Panc1 (cell line): ENCODE results near the gene MFGE8. TPM values are rescaled to one million over a fixed set of nuclear protein-coding genes. Genes with fewer than 3 reads are reported as not detected.

Experiments
- ATAC-seq: fragments of 200-7000 bp; cut with Tn5 transposase; 2 replicates; pipeline ENCODE4 v1.9.1; 2020; ENCODE audit warnings: mild to moderate bottlenecking, moderate library complexity
- BruUV-seq: library from RNA; stranded (reverse); fragments of 400-500 nt; replicated peaks from 2 replicates; lab custom pipeline; 2021; lab: Mats Ljungman, UMichigan
- CTCF ChIA-PET: fragments of 300-600 bp; sonication (Branson Sonifier 250); formaldehyde crosslinking; loops from one replicate; lab custom pipeline; 2022; ENCODE audit warnings: antibody characterized with exemption; lab: Charles Lee
- POLR2A ChIA-PET: fragments of 300-600 bp; sonication (Branson Sonifier 250); formaldehyde crosslinking; loops from one replicate; lab custom pipeline; 2022; ENCODE audit warnings: antibody characterized with exemption; lab: Charles Lee
- DNase-seq: peaks from one replicate; pipeline ENCODE4 v3.0.0-alpha.2; 2010; ENCODE audit warnings: low read depth, low spot score
- H3K27ac ChIP-seq: 2 replicates; pipeline ENCODE4 v1.5.1; 2011; ENCODE audit warnings: mild to moderate bottlenecking, low read length, inconsistent platforms
- H3K27me3 ChIP-seq: fragments of 200-500 bp; sonication (Bioruptor generic); 2 replicates; pipeline ENCODE4 v1.6.0; 2014; ENCODE audit warnings: low read length, inconsistent platforms; ENCODE audit not compliant: control insufficient read depth, insufficient read depth
- H3K36me3 ChIP-seq: fragments of 200-500 bp; sonication (Bioruptor generic); 2 replicates; pipeline ENCODE4 v1.5.1; 2014; ENCODE audit warnings: inconsistent platforms, mild to moderate bottlenecking, low read length, moderate library complexity; ENCODE audit not compliant: control insufficient read depth, insufficient read depth
- H3K4me1 ChIP-seq: 2 replicates; pipeline ENCODE4 v1.5.1; 2011; ENCODE audit warnings: inconsistent platforms, mild to moderate bottlenecking, low read length, moderate library complexity; ENCODE audit not compliant: control insufficient read depth, insufficient read depth
- H3K4me3 ChIP-seq, 2 experiments: 2 replicates each; pipeline ENCODE4 v1.5.1; 2011 to 2012; ENCODE audit warnings: low read depth in 2 of 2, low read length in 2 of 2, mild to moderate bottlenecking in 2 of 2, inconsistent platforms in 1 of 2, moderate library complexity in 1 of 2
- H3K9me3 ChIP-seq: fragments of 200-500 bp; sonication (Bioruptor generic); 2 replicates; pipeline ENCODE4 v1.5.1; 2014; ENCODE audit warnings: low read depth, mild to moderate bottlenecking, inconsistent platforms, low read length, moderate library complexity; ENCODE audit not compliant: control insufficient read depth, insufficient read depth
- CTCF ChIP-seq: fragments of 450-650 bp; IDR thresholded peaks from 2 replicates; pipeline ENCODE4 v1.5.1; 2017; ENCODE audit warnings: mild to moderate bottlenecking
- POLR2AphosphoS5 ChIP-seq: IDR thresholded peaks from 2 replicates; pipeline ENCODE4 v1.6.1; 2012; ENCODE audit warnings: mild to moderate bottlenecking, low read depth, low read length, moderate library complexity
- SIN3A ChIP-seq: IDR thresholded peaks from 2 replicates; pipeline ENCODE4 v1.6.1; 2012; ENCODE audit warnings: low read depth, mild to moderate bottlenecking, low read length, moderate library complexity, borderline replicate concordance; ENCODE audit not compliant: insufficient read depth
- TCF7L2 ChIP-seq: IDR thresholded peaks from 2 replicates; pipeline ENCODE4 v1.6.1; 2011; ENCODE audit warnings: mild to moderate bottlenecking, low read depth, low read length, inconsistent platforms
- in situ Hi-C: cut with HindIII; loops from 2 replicates; pipeline ENCODE4 v1.10.0; 2016; ENCODE audit warnings: low sequenced_read_pairs, low pct_unique_long_range_greater_than_20kb
- intact Hi-C: fragments of 100-400 bp; cut with micrococcal nuclease; formaldehyde crosslinking; loops from one replicate; pipeline ENCODE4 v1.10.0; 2022; ENCODE audit not compliant: unreplicated experiment
- total RNA-seq: library from RNA; stranded (reverse); gene quantifications from one replicate; pipeline ENCODE4 v1.2.1, GENCODE V29; 2021; ENCODE audit not compliant: unreplicated experiment
- TF ChIP-seq, protein P1 (sequence below), 2 experiments: IDR thresholded peaks; 2 replicates each; pipeline ENCODE4 v1.6.1; 2011 to 2012; ENCODE audit warnings: low read depth in 2 of 2, control low read depth in 1 of 2, low read length in 1 of 2, mild to moderate bottlenecking in 1 of 2, moderate library complexity in 1 of 2; ENCODE audit not compliant: insufficient read depth in 1 of 2

MFGE8 gene
- total RNA-seq, 1 experiment from 2014 or later, result 1,799 TPM

GRCh38 chr15:88901508-88902220 lies 11.5 kb downstream of the MFGE8 start:
- ATAC-seq (no peak), DNase-seq (no peak)
- TF ChIP-seq SIN3A (no peak), CTCF (no peak), TCF7L2 (no peak), POLR2AphosphoS5 (no peak)
- TF ChIP-seq, protein P1, sequence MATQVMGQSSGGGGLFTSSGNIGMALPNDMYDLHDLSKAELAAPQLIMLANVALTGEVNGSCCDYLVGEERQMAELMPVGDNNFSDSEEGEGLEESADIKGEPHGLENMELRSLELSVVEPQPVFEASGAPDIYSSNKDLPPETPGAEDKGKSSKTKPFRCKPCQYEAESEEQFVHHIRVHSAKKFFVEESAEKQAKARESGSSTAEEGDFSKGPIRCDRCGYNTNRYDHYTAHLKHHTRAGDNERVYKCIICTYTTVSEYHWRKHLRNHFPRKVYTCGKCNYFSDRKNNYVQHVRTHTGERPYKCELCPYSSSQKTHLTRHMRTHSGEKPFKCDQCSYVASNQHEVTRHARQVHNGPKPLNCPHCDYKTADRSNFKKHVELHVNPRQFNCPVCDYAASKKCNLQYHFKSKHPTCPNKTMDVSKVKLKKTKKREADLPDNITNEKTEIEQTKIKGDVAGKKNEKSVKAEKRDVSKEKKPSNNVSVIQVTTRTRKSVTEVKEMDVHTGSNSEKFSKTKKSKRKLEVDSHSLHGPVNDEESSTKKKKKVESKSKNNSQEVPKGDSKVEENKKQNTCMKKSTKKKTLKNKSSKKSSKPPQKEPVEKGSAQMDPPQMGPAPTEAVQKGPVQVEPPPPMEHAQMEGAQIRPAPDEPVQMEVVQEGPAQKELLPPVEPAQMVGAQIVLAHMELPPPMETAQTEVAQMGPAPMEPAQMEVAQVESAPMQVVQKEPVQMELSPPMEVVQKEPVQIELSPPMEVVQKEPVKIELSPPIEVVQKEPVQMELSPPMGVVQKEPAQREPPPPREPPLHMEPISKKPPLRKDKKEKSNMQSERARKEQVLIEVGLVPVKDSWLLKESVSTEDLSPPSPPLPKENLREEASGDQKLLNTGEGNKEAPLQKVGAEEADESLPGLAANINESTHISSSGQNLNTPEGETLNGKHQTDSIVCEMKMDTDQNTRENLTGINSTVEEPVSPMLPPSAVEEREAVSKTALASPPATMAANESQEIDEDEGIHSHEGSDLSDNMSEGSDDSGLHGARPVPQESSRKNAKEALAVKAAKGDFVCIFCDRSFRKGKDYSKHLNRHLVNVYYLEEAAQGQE (IDR thresholded peaks at IDR 0.05; ENCODE audit: insufficient read depth in 1 of 2, low read depth in 2 of 2, low read length in 1 of 2), result no peak
- POLR2A ChIA-PET, result interaction anchor here (0.5 kb wide), 1 partner anchor 237 kb away, joined by 4 read pairs; no protein-coding TSS in a partner anchor
- H3K4me1 ChIP-seq, result peaks cover 92% of the 10 kb centered on the region
- H3K4me3 ChIP-seq, result no peak overlapping the region
- intact Hi-C loops, result no loop called here
- H3K9me3 ChIP-seq, result no peaks in the 10 kb centered on the region
- BruUV-seq, result no TSS peak
- H3K27me3 ChIP-seq, result no peaks in the 10 kb centered on the region
- peak overlapping the region; percentile 97 for H3K27ac ChIP-seq
- H3K36me3 ChIP-seq, result peaks cover 15% of the 10 kb centered on the region
- CTCF ChIA-PET, result interaction anchor here (0.9 kb wide), 1 partner anchor 116 kb away, joined by 6 read pairs; no protein-coding TSS in a partner anchor
- in situ Hi-C loops, result no loop called here

- no peaks in the 10 kb centered on the region for H3K27me3 ChIP-seq
- POLR2A ChIA-PET, result no interaction called here
- no TSS peak for BruUV-seq
- in situ Hi-C loops, result no loop called here
- no peak overlapping the region for H3K4me3 ChIP-seq
- H3K4me1 ChIP-seq, result peaks cover 92% of the 10 kb centered on the region
- CTCF ChIA-PET, result interaction anchor here (0.6 kb wide), 1 partner anchor 168 kb away, joined by 3 read pairs; no protein-coding TSS in a partner anchor
- peaks cover 11% of the 10 kb centered on the region for H3K36me3 ChIP-seq
- no peaks in the 10 kb centered on the region for H3K9me3 ChIP-seq
- no peak for ATAC-seq
- intact Hi-C loops, result no loop called here
- TF ChIP-seq TCF7L2, result no peak
- no peak for TF ChIP-seq CTCF
- no peak for TF ChIP-seq SIN3A
- TF ChIP-seq, protein P1 (IDR thresholded peaks at IDR 0.05; ENCODE audit: insufficient read depth in 1 of 2, low read depth in 2 of 2, low read length in 1 of 2), result no peak
- TF ChIP-seq POLR2AphosphoS5, result no peak; the same call in 1 of the 2 replicates
- peak overlapping the region; percentile 6 for H3K27ac ChIP-seq
- DNase-seq, result no peak
Observed at GRCh38 chr15:88900982-88901418, 12.2 kb downstream of the MFGE8 start.
